GM21825 (cell line): ENCODE measurements around the gene DOCK10.

Experiments
- ATAC-seq: cut with Tn5 transposase; IDR thresholded peaks from one replicate; pipeline ENCODE4 v1.9.1; 2021; ENCODE audit warnings: mild to moderate bottlenecking, moderate library complexity; ENCODE audit not compliant: unreplicated experiment

Gene DOCK10

DNA sequence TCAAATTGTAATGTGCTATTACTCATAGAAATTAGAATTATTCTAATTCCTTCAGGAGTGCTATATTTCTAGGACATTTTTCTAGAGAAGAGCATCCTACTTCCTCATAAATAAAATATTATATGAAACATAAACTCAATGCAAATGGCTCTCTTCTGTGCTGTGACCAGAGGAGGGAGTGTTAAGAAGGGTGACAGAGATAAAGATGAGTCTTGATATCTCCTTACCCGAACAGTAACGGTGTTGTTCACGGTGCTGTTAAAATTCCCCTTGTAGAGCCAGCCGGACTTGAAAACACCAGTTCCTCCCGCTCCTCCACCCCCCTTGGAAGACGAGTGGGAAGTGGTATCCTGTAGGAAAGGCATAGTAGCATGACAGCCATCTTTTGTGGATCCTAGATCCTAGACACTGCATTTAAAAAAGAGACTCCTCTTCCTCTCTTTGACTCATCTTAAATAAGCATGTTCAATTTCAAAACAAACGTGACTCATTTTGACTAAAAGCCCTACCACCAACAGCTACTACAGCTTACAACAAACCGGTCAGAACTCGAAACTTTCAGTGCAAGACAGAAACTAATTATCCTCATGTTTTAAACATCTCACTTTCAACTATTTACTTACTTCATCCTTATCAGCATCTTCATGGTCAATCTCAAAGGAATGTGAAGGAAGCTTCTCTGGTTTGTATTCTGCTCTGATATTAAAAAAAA lies 156.3 kb downstream of the DOCK10 start:
- ATAC-seq = peak; percentile 62

DNA sequence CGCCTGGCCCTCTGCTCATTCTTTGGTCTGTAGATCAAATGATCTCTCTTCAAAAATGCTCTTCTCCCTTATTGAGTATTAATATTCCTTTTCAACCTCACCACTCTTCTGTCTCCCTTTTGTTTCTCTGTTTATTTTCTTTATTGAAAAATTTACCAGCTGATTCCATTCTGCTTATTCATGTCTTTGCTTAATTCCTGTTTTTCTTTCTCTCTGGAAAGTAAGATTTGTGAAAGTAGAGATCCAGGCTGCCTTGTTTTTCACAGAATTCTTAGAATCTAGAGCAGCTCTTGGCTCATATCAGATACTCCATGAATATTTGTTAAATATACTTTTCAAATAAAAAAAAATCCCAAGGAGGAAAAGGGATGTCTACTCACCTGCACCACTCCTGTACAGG lies 157.0 kb downstream of the DOCK10 start:
- ATAC-seq = no peak

DNA sequence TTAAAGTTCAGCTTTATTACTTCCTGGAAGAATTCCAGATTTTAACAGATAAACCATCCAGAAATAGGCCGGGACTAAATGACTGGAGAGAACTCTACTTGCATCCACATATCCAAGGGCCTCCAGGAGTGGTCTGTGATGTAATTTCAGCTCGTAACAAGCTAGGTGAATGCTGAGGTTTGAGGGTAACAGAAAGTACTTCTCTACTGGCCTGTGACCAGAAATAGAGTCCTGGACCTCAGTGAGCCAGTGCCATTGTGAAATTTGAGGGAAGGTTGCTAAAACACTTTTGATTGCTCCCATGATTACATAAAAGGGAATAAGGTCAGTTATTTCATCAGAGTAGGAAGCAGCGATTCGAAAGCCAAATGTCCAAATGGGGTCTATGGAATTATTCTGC lies 158.1 kb downstream of the DOCK10 start:
- ATAC-seq = no peak

DNA sequence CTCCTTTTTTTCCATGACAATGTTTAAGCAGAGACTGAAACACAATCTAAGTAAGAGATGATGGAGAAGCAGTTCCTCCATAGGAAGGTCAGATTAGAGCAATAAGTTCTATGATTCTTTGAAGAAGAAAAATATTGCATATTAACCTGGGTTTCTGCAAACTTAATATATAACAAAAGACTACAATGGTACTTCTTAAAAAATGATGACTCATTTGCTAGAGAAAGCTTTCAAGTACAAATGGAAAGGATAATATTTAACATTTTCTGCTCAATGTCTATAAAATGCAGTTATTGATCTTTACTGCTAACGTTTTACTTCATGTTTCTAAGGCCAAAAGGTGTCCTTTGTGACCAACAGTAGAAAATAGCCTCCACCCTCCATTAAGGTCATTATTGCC lies 158.6 kb downstream of the DOCK10 start:
- ATAC-seq = no peak

DNA sequence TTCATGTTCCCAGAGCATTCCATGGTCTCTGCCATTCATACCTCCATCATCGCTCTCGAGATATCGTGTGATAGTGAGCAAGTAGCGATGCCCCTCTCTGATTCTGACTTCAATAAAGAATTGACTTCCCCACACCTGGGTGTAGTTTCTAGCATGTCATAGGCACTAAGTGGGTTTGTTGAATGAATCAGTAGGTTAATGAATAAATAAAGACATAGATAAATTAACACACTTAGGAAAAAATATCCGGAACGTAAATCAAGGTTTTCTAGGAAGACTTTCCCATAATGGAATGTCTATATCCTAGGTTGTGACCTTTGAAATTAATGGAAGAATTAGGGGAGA lies 159.1 kb downstream of the DOCK10 start:
- no peak for ATAC-seq

DNA sequence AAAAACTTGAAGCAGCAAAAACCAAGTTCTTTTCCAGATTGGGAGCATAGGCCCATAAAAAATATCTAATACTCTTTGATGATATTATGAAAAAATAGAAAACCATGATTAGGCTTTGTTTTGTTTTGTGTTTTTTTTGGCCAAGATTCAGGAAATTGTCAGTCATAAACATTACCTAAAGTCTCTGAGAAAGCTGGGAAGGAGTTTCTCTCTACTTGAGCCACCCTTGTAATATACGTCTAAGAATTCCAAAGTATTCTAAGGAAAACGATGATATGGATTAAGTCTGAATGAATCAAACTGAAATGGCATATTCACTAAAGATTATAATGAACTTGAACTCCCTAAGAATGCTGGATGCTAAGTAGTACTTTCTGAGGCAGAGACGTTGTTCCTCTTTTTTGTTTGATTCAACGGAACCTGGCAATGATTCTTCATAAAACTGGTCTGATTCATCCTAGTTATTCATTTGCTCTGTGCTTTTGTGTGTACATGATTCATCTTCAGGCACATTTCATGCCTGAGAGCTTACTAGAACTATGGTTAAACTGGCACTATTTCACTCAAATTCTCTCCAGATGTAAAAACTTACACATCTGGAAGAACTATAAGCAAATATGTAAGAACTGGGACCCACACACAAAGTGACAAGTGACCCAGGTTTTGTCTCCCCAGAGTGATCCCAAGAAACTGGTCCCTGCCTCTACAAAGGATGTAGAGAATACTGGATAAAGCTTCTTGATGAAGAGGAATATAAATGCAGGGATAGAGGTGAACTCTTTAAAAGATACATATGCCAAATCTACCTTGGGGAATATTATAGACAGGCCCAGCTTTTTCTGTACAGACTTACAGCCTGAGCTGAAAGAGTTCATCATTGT lies 159.7 kb downstream of the DOCK10 start:
- ATAC-seq = no peak

DNA sequence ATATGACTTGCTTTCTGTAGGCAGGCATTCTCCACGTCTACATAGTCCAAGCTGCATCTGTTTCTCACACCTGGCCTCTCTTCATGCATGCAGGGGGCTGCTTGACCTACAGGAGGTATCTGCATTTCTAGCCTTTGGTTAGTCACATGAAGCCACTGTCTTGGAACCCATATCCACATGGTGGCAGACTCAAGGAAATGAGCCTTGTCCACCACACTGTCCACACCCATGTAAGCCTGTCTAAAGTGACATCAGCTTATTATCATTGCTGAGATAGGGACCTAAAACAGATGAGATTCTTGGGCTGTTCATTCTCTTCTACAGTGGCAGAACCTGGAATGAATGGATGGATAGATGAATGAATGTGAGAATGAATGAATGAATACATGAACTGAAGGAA lies 160.4 kb downstream of the DOCK10 start:
- ATAC-seq = no peak

DNA sequence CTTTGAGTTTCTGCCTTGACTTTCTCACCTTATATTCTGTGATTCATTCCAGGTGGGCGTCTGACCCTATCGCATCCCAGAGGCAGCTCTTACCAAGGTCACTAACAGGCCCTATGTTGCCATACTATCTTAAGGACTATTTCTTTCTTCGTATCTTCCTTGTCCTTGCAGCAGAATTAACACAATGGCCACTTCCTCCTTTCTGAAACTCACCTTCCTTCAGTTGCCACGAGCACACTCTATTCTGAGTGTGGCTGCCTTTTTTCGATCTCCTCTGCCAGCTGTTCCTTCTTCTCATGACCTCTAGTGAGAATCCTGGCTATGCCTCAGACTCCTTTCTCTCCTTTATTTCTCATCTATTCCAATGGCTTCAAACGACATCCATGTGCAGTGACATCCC lies 165.7 kb downstream of the DOCK10 start:
- no peak for ATAC-seq

DNA sequence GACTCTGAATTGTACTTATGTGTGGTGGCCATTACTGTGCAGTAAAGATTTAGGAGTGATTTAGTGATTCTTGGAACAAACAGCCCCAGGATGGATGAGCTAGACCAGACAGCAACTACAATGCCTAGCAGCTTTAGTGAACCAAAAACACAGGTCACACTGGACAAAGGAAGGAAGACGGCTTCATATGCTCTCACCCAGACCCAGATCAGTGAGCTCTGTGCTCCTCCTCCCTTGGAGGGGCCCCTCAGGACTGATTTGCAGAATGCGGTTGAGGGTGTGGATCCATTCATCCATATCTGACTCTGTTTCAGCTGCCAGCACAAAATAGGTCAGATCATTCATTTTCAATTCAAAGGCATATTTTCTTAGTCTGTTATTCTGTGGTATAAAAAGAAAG lies 166.4 kb downstream of the DOCK10 start:
- ATAC-seq = peak; percentile 81

DNA sequence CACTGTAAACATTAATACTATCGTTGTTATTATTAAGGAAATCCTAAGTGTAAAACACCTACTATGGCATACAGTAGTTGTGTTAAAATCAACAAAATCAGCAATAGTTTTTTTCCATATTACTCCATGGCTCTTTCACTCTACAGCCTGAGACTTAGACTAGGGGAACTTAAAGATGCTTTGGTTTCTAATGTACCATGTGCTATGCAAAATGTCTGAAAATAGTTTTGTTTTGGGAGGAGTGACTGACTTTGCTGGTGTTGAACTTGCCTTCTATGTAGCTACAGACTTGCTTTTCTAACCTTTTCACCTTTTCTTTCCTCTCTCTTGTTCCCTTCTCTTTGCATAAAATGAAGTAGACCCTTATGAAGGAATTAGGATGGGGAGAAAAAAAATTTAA lies 167.1 kb downstream of the DOCK10 start:
- no peak for ATAC-seq

DNA sequence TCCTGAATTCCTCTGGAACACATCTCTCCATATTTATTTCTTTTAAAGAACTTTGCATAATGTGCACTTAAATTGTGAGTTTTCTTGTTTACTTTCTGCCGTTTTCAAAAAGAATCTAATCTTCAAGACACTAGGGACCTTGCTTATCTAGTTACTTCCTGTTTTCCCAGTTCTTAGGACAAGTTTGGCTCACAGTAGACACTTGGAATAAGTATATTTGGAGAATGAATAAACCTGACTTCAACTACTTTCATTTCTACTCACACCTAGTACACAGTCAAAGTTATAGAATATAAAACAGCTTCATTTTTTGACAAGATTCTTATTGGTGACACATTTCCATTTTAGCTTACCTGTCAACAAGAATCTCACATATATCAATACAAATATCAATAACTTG lies 170.5 kb downstream of the DOCK10 start:
- no peak for ATAC-seq

DNA sequence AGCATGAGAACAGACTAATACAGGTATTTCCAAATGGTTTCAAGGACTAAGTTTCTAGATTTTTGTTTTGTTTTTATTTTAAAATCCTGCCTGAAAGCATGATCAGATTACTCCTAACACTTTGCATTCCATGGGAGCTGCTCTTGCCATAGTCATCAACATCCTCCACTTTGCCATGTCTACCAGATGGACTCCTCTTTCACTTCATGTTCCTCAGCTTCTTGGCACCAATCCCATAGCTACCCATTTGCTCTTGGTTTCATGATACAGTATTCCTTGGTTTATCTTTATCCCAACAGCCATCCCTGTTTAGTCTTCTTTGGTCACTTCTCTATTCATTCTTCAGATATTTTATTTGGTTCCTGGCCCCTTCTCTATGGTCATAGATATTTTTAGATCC lies 171.9 kb downstream of the DOCK10 start:
- ATAC-seq = no peak

DNA sequence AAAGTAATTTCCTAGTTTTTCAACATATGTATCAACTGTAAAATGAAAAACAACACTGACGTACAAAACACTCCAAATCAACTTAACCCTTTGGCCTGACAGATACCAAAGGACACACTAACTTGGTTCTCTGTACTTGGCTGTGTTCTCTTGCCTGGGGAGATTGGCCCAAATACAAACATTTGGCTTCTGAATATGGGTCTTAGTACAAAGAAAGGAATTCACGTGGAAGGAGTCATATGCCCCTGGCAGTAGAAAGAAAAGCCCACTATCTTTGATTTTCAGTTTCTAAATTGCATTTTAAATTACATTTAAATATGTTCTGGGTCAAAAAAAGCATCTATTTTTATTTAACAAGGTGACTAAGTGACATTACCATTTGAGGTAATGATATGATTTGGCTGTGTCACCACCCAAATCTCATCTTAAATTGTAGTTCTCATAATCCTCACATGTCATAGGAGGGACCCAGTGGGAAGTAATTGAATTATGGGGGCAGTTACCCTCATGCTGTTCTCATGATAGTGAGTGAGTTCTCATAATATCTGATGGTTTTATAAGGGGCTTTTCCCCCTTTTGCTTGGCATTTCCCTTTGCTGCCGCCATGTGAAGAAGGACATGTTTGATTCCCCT lies 172.6 kb downstream of the DOCK10 start:
- no peak for ATAC-seq

DNA sequence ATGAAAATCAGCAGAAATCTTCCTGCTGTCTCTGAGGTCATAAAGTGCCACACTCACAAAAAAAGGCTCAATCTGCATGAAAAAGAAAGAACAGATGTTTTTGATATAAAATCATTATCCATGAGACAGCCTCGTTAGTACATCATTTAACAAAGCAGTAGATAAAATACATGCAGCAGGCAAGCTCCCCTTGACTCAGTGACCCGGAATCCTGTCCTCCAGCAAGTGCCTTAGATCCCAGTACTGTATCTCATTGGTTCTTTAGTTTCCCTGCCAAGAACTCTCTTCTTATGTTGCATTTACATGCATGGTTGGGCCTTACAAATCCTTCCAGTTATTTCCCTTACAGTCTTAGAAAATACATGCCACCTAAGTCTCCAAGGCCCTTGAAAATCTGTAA lies 177.3 kb downstream of the DOCK10 start:
- ATAC-seq = no peak

DNA sequence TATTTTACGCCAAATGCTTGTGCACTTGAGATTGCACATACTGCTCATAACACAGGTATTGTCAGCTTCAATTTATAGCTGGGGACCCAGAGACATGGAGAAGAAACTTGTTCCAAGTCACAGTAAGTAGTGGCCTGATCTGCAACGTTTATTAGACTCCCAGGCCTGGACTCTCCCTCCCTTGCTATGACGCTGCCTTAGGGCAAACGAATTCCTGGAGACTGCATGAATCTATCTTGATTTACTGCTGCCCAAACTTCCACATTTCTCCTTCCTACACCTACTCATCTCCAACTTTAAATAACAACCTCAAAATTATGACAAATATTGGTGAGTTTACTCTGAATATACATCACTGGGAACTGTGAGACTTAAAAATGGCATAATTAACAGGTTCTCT lies 181.0 kb downstream of the DOCK10 start:
- no peak for ATAC-seq

DNA sequence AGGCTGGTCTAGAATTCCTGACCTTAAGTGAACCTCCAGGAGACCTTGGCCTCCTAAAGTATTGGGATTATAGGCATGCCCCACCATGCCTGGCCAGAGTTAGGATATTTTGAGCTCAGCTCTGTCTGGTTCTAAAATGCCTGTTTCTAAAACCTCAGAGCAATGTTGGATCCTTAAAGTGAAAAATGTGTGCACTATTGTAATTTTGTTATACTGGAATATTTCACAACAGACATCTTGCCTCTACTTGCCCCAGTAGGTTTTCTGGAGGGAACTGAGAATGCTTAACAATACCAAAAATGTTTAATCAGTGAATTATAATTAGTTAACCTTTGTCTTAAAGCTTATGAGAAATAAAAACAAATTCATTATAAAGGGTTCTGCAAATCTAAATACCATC lies 181.5 kb downstream of the DOCK10 start:
- ATAC-seq = no peak

DNA sequence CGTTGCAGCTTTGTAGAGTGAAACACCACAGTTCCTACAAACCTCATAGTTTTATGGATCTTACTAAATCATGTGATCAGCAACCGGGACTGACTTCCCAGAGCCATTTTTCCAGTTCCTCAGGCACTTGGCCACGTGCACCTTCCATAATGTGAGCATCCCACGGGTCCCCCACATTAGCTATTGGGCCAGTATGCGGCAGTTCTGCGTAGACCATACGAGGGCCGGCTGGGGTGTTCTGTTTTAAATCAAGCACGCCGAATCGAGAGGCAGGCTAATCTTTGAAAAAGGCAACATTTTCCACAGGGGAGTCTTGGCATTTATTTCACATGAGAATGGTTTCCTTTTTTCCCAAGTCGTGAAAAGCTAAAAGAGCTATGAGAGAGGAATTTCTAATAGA lies 190.5 kb downstream of the DOCK10 start:
- ATAC-seq = no peak

DNA sequence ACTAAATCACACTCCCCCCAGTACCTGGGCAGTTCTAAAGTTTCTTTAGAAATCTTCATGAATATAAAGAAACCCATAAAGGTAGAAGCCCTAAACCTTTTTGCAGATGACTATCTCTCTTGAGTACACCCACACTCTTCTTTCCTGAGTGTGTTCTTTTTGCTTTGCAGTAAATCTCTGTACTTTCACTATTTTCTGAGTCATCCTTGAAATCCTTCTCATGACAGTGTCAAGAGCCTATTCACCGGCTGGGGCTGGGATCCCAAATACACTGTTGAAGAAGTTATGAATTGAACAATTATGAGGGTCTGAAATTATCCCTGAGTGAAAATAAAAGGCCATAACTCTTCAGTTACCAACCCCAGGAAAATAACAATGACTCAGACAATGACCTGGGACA lies 192.2 kb downstream of the DOCK10 start:
- no peak for ATAC-seq

DNA sequence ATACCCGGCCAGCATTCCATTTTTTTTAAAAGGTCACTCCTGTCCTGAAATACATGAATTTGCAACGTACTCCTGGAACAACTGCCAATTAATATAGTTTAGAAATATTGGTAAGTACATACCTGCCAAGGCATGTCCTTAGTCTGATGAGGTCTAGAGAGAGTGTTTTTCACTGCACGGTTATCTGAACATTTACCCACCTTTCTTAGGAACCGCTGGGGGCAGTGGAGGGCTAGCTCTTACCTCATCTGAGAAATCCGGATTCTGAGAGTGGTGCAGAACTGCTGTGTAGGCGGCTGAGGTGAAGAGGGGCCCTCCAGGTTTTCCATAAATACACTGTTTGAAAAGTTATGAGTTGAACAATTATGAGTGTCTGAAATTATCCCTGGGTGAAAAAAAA lies 193.0 kb downstream of the DOCK10 start:
- ATAC-seq = no peak

DNA sequence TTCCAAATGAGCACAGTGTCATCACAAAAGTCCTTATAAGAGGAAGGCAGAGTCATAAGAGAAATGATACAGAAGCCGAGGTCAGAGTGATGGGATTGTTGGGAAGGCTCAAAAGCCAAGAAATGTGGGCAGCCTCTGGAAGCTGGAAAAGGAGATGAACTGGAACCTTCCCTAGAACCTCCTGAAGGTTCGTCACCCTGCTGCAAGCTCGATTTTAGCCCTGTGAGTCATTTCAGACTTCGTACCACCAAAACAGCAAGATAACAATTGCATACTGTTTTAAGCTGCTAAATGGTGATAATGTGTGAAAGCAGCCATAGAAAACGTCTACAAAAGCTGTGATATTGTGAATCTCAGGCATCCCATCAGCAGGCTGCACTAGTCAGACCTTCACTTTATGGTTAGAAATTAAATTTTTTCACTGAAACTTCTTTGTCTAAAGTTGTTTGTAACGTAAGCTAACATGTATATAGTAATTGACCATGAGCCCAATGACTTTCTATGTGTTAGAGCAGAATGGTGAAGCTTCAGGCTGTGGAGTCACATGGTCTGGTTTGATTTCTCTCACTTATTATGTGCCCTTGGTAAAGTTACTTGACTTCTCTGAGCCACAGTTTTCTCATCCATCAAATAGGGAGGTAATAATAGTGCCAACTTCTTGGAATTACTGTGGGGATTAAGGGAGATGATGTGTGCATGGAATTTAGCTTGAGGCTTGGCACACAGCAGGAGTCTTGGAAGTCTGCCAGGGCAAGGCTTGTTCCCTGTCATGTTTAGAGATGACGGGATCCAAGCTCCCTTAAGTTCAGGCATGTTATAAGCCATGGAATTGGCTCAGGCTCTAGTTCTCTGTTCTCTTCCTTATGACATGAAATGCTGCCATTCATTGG lies 194.1 kb downstream of the DOCK10 start:
- ATAC-seq = no peak

DNA sequence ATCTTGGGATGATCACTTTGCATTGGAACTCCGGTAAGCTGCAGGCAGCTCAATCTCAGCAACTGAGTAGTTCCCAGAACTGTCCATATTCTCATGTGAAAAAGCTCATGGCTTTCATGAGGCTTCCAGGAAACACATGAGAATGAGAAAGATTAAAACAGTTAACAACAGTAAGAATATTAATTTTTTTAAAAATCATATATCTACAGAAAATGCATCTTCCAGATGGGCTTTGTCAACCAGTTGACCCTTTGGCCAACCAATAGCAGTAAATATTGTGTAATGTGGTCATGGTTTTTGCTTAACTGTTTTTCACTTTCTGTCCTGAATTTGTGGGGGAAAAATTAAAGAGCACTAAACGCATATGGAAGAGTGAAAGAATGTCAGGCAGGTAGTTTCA lies 194.9 kb downstream of the DOCK10 start:
- ATAC-seq = no peak
